BJ (cell line): Measurements from ENCODE around the gene EFCAB6. TPM values are rescaled to one million over a fixed set of nuclear protein-coding genes. Genes with fewer than 3 reads are reported as not detected.

Experiments used
- CTCF ChIA-PET: fragments of 350-600 bp; formaldehyde crosslinking; extraction: SDS; loops from one replicate; lab custom pipeline; 2021; ENCODE audit warnings: antibody characterized with exemption, inconsistent platforms; lab: Yijun Ruan, JAX
- POLR2A ChIA-PET: fragments of 300-600 bp; sonication (Branson Sonifier 250); formaldehyde crosslinking; extraction: SDS; loops from one replicate; lab custom pipeline; 2021; ENCODE audit warnings: antibody characterized with exemption; lab: Charles Lee
- DNase-seq: peaks from one replicate; pipeline ENCODE4 v3.0.0-alpha.2; 2011; ENCODE audit warnings: low read depth
- H3K27me3 ChIP-seq: 2 replicates; pipeline ENCODE4 v1.6.0; 2011; ENCODE audit warnings: low read length; ENCODE audit not compliant: control insufficient read depth, insufficient read depth
- H3K36me3 ChIP-seq: 2 replicates; pipeline ENCODE4 v1.5.1; 2011; ENCODE audit warnings: low read length; ENCODE audit not compliant: control insufficient read depth, insufficient read depth
- H3K4me3 ChIP-seq: 2 replicates; pipeline ENCODE4 v1.5.1; 2011; ENCODE audit warnings: low read depth, mild to moderate bottlenecking, control low read depth, low read length
- CTCF ChIP-seq: IDR thresholded peaks from 2 replicates; pipeline ENCODE4 v1.5.1; 2011; ENCODE audit warnings: low read depth, mild to moderate bottlenecking, control low read depth, inconsistent platforms, low read length, moderate library complexity; ENCODE audit not compliant: insufficient read depth
- polyA plus RNA-seq: library from polyadenylated mRNA; depleted of rRNA; stranded (reverse); fragments of >200 nt; gene quantifications from 2 replicates; pipeline ENCODE4 v1.2.3, GENCODE V29; 2011

Gene EFCAB6
- polyA plus RNA-seq, 1 experiment: 0.75 TPM

DNA sequence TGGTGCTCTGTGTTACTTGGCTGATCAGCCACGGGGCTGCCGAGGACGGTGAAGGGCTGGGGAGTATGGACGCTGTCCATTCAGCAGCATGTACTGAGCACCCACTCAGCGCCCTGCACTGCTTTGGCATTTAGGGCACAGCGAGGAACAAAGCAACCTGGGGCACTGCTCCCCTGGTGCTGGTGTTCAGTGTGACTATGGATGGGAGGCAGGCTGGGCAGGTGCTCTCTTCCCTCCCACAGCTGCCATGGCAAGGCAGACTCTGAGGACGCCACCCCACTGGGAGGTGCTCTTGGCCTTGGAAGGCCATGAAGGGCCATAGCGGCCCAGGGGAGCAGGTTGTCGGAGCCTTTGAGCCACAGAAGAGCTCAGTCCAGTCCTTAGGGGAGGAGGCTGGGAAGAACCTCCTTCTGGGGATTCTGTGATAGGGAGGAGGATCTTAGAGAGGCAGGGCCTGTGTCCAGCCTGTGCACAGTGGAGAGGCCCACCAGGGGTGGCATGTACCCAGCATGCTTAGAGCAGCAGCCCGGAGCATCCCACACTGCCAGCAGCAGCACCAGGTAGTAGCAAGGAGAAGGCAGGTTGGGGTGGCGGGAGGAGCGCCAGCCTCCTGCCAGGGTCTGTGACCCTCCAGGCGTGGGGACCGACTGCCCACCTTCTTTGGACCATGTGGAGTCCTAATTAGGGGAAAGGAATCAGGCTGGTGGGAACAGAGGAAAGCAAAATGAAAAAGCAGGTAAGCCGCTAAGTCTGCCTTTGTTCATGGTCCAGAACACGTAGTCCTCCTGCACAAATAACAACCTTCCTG, 258.4 kb downstream of the EFCAB6 start:
- Histone ChIP-seq H3K36me3 (no peaks in the 10 kb centered on the region), H3K27me3 (no peaks in the 10 kb centered on the region), H3K4me3 (no peak overlapping the region)
- no peak for TF ChIP-seq CTCF
- no peak for DNase-seq
- ChIA-PET CTCF (no interaction called here), POLR2A (no interaction called here)

- Histone ChIP-seq H3K4me3 (no peak overlapping the region), H3K27me3 (no peaks in the 10 kb centered on the region), H3K36me3 (no peaks in the 10 kb centered on the region)
- ChIA-PET CTCF (no interaction called here), POLR2A (no interaction called here)
- TF ChIP-seq CTCF: no peak
- DNase-seq: no peak
Observed at GRCh38 chr22:43550672-43551071, 261.4 kb downstream of the EFCAB6 start.

- H3K27me3 ChIP-seq: no peaks in the 10 kb centered on the region
- no peak for DNase-seq
- no peak overlapping the region for H3K4me3 ChIP-seq
- no peak for TF ChIP-seq CTCF
- ChIA-PET CTCF (no interaction called here), POLR2A (no interaction called here)
- H3K36me3 ChIP-seq: no peaks in the 10 kb centered on the region
Observed at GRCh38 chr22:43550024-43550620, 262.0 kb downstream of the EFCAB6 start.

- Histone ChIP-seq H3K4me3 (no peak overlapping the region), H3K27me3 (no peaks in the 10 kb centered on the region), H3K36me3 (no peaks in the 10 kb centered on the region)
- TF ChIP-seq CTCF: no peak
- POLR2A ChIA-PET: no interaction called here
- DNase-seq: no peak
- CTCF ChIA-PET: interaction anchor here (0.6 kb wide), 1 partner anchor 14 kb away, joined by 4 read pairs; no protein-coding TSS in a partner anchor
Observed at GRCh38 chr22:43546186-43546585, 265.9 kb downstream of the EFCAB6 start.

GRCh38 chr22:43544289-43544673, 267.8 kb downstream of the EFCAB6 start:
- CTCF ChIA-PET: no interaction called here
- H3K4me3 ChIP-seq: no peak overlapping the region
- no peaks in the 10 kb centered on the region for H3K27me3 ChIP-seq
- no peak for TF ChIP-seq CTCF
- DNase-seq: no peak
- POLR2A ChIA-PET: no interaction called here
- no peaks in the 10 kb centered on the region for H3K36me3 ChIP-seq
